Measurements from ENCODE around the gene UBLCP1.

GRCh38 chr5:159262859-159263568 lies at the start of gene UBLCP1:
- TF ChIP-seq, protein P1, sequence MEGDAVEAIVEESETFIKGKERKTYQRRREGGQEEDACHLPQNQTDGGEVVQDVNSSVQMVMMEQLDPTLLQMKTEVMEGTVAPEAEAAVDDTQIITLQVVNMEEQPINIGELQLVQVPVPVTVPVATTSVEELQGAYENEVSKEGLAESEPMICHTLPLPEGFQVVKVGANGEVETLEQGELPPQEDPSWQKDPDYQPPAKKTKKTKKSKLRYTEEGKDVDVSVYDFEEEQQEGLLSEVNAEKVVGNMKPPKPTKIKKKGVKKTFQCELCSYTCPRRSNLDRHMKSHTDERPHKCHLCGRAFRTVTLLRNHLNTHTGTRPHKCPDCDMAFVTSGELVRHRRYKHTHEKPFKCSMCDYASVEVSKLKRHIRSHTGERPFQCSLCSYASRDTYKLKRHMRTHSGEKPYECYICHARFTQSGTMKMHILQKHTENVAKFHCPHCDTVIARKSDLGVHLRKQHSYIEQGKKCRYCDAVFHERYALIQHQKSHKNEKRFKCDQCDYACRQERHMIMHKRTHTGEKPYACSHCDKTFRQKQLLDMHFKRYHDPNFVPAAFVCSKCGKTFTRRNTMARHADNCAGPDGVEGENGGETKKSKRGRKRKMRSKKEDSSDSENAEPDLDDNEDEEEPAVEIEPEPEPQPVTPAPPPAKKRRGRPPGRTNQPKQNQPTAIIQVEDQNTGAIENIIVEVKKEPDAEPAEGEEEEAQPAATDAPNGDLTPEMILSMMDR (IDR thresholded peaks at IDR 0.05): no peak
- peak in 1 of 2 donors; percentile 67 for TF ChIP-seq POLR2A (IDR thresholded peaks at IDR 0.05)

Data from thyroid gland (tissue), 4 donors.